RWPE1 (cell line): ENCODE results near the gene RASA3.

ENCODE experiments used
- CTCF ChIA-PET: fragments of 350-600 bp; sonication (Branson Sonifier 250); formaldehyde crosslinking; extraction: SDS; loops from one replicate; lab custom pipeline; 2021; lab: Yijun Ruan, JAX
- POLR2A ChIA-PET: fragments of 400-600 bp; formaldehyde crosslinking; extraction: SDS; loops from one replicate; lab custom pipeline; 2020; ENCODE audit warnings: antibody characterized with exemption; ENCODE audit not compliant: low non-redundant PET; lab: Yijun Ruan, JAX
- DNase-seq: peaks from one replicate; pipeline ENCODE4 v3.0.0; 2012; ENCODE audit warnings: low spot score
- H3K27ac ChIP-seq: fragments of 450-650 bp; 2 replicates; pipeline ENCODE4 v1.5.1; 2017
- TF ChIP-seq, protein P1 (sequence below): fragments of 450-650 bp; conservative IDR thresholded peaks from 2 replicates; pipeline ENCODE4 v1.5.1; 2017; ENCODE audit warnings: low read depth, mild to moderate bottlenecking

RASA3 gene

DNA sequence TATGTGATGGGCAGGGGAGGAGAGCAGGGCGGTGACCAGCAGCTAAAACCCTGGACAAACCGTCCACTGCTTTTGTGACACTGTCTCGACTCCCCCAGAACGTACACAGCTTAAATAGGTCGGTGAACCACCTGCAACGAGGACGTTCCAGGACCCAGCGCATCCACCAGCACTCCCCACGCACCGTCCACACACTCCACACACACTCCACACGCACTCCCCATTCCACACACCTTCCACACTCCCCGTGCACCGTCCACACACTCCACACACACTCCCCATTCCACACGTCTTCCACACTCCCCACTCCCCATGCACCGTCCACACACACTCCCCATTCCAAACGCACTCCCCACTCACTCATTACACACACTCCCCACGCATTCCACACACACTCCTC is 120.3 kb downstream of the RASA3 start:
- ChIA-PET CTCF (no interaction called here), POLR2A (no interaction called here)
- peak overlapping the region; percentile 57 for H3K27ac ChIP-seq
- DNase-seq = no peak
- TF ChIP-seq, protein P1, sequence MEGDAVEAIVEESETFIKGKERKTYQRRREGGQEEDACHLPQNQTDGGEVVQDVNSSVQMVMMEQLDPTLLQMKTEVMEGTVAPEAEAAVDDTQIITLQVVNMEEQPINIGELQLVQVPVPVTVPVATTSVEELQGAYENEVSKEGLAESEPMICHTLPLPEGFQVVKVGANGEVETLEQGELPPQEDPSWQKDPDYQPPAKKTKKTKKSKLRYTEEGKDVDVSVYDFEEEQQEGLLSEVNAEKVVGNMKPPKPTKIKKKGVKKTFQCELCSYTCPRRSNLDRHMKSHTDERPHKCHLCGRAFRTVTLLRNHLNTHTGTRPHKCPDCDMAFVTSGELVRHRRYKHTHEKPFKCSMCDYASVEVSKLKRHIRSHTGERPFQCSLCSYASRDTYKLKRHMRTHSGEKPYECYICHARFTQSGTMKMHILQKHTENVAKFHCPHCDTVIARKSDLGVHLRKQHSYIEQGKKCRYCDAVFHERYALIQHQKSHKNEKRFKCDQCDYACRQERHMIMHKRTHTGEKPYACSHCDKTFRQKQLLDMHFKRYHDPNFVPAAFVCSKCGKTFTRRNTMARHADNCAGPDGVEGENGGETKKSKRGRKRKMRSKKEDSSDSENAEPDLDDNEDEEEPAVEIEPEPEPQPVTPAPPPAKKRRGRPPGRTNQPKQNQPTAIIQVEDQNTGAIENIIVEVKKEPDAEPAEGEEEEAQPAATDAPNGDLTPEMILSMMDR = no peak

DNA sequence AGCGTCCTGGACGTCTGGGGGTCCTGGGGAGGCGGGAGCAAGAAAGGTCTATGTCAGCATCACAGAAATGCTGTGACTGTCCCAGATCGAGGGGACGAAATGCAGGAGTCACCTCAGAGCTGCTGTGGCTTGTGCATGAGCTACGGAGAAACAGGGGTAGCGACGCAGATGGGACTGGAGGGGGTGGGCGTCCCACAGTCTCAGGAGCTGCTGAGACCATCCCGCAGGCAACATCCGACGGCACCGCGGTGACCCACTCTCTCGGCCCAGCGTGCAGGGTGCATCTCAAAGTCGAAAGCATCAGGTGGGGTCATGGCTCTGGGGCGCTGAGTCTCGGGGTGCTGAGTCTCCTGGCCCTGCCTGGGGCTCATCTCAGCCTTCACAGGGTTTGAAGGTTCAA is 121.2 kb downstream of the RASA3 start:
- ChIA-PET POLR2A (no interaction called here), CTCF (no interaction called here)

DNA sequence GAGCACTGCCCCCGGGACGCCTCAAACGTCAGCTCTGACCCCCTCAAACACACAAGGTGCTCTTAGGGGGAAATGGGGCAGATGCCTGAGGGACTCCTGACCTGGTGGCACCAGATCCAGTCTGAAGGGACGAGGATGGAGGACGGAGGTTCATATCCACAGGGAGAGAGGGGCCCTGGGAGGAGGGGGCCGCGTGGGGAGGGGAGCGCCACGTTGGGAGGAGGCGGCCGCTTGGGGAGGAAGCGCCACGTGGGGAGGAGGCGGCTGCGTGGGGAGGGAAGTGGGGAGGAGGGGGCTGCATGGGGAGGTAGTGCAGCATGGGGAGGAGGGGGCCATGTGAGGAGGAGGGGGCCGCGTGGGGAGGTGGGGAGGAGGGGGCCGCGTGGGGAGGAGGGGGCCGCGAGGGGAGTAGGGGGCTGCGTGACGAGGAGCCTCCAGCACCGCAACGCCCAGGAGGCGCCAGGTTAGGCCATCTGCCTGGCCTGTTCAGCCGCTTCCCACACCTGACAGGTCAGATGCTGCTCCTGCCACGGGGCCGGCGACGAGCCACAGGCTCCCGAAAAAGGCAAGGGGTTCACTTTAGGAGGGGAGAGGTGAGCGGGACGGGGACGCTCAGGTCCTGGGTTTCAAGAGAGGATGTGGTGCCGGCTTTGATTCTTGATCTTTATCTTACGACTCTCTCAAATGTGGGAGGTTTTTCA is 121.9 kb downstream of the RASA3 start:
- no peak for DNase-seq
- H3K27ac ChIP-seq = peak overlapping the region; percentile 57
- ChIA-PET CTCF (no interaction called here), POLR2A (no interaction called here)
- TF ChIP-seq, protein P1 = no peak

More for the DNA sequence above, 121.2 kb downstream of the RASA3 start:
- no peak for DNase-seq
- peak overlapping the region; percentile 57 for H3K27ac ChIP-seq
- TF ChIP-seq, protein P1 = no peak

DNA sequence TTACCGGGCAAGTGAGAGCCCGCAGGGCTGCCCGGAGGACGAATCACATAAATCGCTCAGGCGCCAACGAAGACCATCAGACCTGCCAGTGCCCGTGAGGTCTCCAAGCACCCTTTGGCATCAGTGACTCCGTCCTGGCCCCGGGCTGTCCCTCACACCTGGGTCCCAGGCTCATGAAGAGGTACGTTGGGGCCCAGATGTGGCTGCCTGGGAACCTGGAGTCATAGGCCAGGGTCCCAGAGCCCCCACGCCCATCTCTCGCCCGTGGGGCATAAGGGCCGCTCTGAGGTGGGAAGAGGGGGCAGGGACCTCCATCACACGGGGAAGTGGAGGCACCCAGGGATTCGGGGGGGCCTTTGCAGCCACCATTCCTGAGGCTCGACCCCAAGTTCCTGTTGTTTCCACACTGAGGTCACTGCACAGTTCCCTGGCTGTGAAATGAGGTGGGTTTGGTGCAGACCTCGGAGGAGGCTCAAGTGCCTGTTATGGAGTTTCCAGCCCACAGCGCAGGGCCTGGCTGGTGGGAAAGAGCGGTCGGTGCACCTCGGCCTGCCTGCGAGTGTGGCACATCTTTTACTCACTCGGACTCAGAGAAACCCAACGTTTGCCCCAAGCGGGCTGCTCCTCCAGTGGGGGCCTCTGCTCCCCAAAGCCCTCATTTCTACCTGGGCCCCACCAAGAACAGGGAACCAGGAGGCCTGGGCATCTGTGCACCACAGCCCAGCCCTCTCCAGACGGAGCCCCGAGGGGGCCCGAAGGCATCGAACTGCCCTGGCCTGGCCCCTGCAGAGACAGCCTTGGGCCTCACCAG is 122.6 kb downstream of the RASA3 start:
- TF ChIP-seq, protein P1 = no peak

DNA sequence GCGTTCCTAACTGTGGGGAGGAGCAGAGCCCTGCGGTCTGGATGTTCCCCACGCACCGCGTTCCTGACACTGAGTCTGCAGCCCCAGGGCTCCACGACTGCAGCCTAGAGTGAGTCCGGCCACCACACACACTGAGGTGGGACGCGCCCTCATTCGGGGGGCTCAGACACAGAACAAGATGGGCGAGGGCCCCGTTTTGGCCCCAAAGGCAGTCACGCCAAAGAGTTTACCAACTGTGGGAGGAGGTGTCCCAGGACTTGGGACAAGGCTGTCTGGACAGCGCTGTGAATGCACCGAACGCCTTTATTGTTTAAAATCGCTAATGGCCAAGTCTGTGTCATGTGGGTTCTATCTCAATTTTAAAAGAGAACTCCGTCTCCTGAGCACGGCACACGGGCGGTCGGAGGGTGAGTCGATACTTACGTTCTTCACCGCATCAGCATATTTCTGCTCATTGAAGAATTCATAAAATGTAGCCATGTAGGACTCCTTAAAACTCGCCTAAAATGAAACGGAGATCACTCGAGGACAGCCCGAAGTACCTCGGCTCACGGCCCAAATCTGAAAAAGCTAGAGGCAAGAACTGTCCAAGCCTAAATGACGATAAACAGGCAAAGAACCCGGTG is 123.3 kb downstream of the RASA3 start:
- no peak for DNase-seq
- TF ChIP-seq, protein P1 = no peak
- CTCF ChIA-PET = no interaction called here

More for the DNA sequence above, 122.6 kb downstream of the RASA3 start:
- POLR2A ChIA-PET = no interaction called here
- CTCF ChIA-PET = no interaction called here
- DNase-seq = no peak
- peak overlapping the region; percentile 1; the same call in 1 of the 2 replicates for H3K27ac ChIP-seq

DNA sequence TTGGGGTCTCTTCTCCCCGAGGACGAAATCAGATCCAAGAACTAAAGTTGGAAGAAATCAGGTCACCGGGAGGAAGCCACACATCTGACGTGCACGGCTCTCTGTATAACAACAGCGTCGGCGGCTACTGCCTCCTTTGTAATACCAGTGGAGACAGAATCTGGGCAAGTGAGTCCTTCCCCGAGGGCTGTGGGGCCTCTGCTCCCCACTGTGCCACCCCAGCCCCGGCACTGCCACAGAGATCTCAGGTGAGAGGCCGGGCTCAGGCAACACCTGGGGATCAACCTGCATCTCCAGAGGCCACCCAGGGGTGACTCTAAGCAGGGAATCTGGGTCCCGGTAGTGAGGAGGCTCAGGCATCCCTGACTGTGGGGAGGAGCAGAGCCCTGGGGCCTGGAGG is 124.9 kb downstream of the RASA3 start:
- POLR2A ChIA-PET = no interaction called here
- TF ChIP-seq, protein P1 = no peak
- DNase-seq = no peak
- CTCF ChIA-PET = no interaction called here
- H3K27ac ChIP-seq = no peak overlapping the region

More for the DNA sequence above, 123.3 kb downstream of the RASA3 start:
- POLR2A ChIA-PET = no interaction called here
- no peak overlapping the region for H3K27ac ChIP-seq
